H4 (cell line): ENCODE measurements around the gene HNRNPA0. TPM values are rescaled to one million over a fixed set of nuclear protein-coding genes. Genes with fewer than 3 reads are reported as not detected.

Experiments used
- DNase-seq: peaks from one replicate; pipeline ENCODE4 v3.0.0-alpha.2; 2015; ENCODE audit warnings: low spot score
- total RNA-seq: library from RNA; depleted of rRNA; stranded (reverse); fragments of >200 nt; shearing (Covaris generic); gene quantifications from 2 replicates; pipeline ENCODE4 v1.2.3, GENCODE V29; 2014

HNRNPA0 gene
- total RNA-seq, 1 experiment from 2014 or later = 10.7 TPM

DNA sequence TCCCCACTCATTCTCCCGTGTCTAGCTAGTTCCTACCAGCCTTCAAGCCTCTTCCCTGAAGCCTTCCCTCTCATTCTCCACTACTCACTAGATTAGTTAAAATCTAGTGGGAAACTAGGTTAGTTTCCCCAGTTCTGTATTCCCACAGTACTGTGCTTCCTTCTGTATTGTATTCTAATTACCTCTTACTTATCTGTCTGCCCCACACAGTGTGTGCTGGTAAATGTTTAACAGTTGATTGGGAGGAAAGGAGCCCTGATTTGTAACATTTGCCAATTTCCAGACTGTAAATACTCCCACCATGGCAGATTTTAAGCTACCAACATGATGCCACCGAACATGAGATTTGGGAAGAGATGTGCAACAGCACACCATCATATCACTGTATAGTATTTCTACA lies 26.5 kb downstream of the HNRNPA0 start:
- DNase-seq = no peak

DNA sequence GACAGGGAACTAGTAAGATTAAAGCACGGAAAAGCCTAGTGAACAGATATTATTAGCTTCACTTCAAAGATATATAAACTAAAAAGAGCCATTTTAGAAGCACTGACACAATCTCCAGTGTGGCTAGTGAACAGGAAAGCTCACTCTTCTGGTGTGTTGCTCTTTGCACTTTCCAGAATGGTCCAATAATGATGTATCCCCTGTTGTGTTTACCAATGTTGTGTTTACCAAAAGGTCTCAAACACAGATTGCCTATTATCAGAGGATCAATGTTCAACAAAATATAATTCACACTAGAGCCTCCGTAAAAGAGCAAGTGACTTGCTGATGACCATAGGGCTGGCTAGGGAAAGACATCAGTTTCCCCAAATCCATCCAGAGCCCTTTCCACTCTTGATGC lies 29.9 kb downstream of the HNRNPA0 start:
- no peak for DNase-seq

DNA sequence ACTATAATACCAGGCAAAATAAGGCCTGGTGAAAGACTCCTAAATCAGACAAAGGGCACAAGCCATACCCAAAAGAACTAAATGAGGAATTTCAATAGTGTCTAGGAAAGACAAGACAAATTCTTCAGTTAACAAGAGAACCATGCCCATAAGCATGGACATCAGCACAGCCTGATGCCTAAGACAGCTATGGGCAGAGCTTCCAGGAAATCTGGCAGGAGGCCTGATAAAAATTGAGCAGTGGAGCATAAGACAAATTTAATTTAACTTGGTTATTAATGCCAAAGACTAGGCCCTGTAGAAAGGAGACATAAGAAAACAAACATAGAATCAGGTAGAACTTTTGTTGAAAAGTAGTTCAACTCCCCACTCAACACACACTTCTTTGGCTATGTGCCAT lies 35.6 kb downstream of the HNRNPA0 start:
- DNase-seq = no peak

DNA sequence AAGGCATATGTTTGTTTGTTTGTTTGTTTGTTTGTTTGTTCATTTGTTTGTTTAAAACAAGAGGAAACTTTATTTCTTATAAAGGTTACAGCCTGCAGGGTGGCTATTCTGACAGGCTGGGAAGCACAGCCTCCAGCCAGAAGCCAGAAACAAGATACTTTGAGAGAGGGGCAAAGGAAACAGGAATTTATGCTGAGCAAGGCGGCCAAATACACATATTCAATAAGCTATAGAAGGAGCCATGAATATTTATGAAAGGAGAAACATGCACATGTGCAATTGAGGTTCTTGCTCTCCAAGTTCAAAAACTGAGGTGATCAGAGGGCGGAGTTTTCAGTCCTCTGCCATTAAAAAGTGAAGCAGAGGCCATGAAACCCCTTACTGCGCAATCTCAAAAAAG lies 37.8 kb downstream of the HNRNPA0 start:
- no peak for DNase-seq

DNA sequence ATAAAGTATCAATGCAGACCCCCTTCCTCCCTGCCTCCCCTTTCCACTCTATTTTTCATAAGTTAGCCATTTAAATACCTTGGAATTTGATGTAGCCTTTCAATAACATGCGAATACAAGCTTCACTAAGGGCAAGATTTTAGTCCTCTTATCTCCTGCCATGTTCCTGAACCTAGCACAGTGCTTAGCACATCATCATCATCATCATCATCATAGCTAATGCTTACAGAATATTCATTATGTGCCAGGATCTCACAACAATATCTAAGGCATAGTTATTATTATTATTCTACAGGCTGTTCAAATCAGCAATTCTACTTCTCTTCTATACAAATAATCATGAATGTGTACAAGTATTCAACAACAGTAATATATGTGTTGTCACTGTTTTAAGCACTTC lies 38.7 kb downstream of the HNRNPA0 start:
- DNase-seq = no peak

DNA sequence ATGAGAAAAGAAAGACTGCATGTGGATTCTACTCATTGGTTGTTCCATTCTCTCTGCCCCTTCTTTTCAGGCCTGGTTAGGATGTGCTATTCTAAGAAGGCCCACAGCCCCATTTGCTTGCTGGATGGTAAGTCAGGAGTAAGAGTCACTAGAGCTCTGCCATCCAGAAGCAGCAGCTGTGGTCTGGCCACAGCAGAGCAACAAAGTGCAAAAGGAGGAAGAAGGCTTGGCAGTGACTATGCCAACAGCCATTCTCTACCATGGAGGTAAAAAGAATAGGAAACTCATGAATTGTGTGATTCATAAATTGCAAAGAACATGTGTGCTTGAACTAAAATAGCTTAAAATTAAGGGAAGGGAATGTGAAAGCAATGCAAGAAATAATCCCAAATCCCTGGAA lies 39.2 kb downstream of the HNRNPA0 start:
- DNase-seq = no peak

DNA sequence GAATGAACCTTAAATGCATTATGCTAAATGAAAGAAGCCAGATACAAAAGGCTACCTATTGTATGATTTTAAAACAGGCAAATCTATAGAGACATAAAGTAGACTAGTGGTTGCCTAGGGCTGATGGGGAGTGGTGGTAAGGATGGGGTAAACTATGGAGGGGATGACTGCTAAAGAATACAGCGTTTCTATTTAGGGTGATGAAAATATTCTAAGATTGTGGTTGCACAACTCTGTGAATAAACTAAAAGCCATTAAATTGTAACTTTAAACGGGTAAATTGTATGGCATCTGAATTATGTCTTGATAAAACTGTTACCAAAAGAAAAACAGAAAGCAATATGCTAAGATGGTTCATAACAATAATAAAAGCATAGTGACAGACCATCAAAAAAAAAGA lies 39.7 kb downstream of the HNRNPA0 start:
- no peak for DNase-seq

DNA sequence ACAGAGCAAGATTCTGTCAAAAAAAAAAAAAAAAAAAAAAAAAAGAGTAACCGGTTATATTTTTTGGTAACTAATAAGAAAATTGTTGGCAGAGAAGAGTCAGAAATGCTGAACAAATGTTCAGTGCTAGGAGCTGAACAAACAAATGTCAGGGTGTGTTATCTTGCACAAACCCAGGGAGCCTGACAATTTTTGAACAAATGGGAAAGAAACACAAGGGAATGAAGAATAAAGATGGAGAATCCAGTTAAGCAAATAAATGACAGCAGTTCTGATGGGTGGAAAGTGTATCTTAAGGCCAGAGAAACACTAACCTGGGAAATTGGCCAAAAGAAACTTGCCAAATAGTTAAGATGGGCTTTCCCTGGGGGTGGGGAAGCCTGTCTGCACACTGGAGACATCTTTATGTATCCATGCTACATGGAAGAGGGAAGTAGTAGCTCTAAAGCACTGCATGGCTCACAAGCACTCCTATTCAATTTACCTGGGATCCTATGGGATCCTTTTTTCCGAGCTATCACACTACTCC lies 42.0 kb downstream of the HNRNPA0 start:
- no peak for DNase-seq

DNA sequence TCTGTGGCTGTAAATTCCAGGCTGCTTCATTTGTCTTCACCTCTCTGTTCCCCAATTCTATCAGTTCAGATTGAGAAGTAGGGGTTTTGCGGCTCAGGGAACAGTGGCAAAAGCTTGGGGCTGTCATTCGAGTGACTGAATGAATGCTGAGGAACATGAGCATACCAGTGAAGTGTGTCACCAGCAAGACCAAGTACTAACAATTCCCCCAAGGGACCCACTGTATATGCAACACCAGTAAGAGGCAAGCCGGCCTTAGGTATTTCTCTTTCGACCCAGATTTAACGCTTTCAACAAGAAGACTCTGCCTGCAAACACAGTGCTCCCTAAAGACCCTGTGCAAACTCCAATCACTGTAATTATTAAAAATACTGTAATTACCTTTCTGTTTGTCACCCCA lies 44.1 kb downstream of the HNRNPA0 start:
- DNase-seq = no peak

DNA sequence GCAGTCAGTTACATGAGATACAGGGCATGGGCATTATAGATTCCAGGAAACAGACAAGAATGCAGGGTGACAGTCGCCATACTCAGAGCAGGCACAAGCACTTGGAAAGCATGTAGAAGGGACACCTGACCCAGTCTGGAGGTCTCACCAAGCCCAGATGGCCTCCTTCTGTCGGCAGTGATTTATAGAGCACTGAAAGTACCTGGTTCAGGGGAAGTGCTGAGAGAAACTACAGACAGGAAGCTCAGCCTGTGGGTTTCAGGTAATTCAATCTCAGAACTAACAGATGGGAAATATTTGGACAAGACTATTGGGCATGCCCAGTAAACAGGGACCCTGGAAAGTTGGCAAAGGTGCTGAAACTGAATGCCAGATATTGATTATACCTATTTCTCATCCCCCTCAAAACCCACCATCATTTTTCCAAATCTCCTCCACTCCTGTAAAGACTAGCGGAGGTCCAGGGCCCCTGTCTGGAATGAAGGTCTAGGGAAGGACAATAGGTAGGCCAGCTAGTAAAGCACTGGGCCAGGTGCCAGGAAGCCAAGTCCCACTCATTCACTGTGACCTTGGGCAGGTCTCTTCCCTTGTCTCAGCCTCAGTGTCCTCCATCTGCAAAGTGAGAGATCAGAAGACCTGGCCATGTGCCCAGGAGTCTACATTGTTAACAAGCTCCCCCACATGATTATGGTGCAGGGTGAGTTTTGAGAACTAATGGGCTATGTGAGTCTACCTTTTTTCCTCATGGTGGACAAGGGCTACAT lies 45.2 kb downstream of the HNRNPA0 start:
- no peak for DNase-seq

DNA sequence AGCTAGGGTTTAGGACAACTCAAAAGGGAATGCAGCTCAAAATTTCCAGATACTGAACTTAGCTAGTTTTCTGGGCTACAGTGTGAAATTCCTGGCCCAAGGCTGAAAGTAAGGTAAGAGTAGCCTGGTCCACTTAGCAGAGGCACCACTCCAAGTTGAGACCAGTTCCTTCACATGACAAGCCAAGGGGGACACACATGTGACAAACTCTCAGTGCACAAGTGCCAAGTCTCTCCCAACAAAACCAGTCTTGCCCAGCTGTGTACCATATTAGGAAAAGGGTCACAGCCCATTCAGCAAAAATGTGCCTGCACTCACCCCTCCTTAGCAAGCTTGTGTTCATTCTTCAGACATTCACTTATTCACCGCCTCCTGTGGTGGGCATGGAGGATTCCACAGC lies 46.1 kb downstream of the HNRNPA0 start:
- no peak for DNase-seq

DNA sequence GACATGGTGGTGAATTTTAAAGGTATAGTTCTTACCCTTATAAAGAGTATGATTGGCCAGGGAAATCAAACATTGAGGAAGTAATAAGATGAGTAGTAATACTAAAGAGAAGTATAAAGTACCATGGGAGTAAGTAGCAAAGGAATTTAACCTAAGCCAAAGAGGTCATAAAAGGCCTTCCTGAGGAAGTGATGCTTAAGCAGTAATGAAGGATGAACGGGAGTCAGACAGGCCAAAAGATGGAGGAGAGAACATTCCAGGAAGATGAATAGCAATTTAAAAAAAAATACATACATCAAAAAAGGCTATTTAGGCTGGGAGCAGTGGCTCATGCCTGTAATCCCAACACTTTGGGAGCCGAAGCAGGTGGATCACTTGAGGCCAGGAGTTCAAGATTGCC lies 47.3 kb downstream of the HNRNPA0 start:
- DNase-seq = no peak

DNA sequence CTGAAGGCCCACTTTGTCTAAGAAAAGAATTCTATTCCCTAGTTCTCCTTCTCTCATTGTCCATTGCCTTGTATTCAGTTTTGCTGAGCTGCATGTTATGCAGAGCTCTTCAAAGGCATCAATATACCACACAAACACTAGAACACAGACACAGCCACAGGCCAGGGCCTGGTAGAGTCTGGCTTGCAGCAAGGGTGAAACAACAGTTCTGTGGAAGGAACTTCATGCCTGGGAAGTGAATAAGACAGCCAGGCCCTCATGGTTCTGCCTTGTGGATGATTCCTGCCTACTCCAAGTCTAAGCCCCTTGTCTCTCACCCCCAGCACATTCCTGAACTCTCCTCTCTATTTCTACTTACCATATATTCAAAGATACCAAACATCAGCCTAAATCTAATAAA lies 49.1 kb downstream of the HNRNPA0 start:
- no peak for DNase-seq

DNA sequence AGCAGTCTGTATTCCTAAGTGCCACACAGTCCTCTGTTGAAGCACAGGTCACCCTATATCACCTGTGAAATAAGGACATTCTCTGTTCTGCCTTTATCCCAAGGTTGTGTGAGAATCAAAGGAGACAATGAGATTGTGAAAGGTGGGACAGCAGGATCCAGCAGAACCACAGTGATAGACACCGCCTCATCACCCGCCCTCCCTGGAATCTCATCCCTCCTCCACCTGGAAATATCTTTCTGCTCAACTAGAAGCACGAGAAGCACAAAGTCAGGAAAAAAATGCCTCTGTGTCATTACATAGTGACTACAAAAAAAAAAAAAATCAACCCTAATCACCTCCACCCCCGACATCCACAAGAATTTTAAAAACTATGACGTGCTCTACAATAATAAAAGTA lies 50.6 kb downstream of the HNRNPA0 start:
- no peak for DNase-seq

DNA sequence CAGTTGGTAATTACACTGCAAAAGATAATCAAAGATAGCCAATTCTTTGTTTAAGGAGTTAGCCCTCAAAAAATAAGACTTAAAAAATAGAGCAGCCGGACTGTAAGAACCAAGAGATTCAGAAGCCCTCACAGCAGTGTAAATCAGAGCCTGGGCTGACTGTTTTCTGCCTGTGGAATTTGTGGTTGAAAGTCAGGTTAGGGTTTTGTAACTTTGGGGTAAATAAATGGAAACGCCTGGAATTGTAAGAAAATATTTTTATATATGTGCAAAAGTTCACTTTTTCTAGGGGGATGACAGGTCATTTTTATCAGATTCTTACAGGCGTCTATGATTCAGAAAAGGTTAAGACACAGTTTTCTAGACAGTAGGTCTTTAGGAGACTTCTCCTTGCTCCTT lies 53.9 kb downstream of the HNRNPA0 start:
- no peak for DNase-seq

DNA sequence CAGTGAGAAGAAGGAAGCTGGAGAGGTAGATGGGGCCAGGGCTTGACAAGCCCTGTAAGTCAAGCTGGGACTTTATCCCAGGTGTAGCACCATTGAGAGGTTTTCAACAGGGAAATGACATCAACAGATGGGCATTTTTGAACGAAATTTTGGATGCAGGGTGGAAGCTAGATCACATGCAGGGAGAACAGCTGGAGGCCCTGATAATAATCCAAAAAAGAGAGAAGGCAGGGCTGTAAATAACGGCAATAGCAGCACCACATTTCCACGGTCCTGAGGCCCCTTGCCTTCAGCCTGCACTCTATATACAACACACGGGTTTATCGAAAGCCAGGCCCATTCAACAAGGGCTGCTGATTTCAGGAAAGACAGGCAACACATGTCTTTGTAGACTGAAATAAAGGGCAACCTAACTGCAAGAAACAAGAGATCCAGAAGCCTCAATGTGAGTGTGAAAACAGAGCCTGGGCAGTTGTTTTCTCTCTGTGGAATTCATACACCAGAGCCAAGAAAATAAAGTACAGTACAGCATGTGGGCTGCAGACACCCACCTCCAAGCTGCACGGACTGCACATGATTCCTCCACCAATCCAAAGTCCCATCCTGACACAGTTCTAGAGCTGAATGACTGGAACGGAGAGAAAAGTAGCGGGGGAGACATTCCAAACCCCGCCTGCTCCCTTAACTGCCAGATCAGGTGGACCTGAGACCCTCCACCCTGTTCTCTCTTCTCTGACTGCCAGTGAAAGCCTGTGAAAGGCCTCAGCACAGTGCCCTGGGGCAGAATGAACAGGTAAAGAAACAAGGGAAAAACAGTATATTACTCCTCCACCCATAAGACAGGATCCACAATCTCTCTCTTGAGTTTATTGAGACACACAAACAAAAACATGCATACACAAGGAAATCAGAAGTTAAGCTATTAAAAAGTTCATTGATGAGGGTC lies 54.6 kb downstream of the HNRNPA0 start:
- DNase-seq = no peak

DNA sequence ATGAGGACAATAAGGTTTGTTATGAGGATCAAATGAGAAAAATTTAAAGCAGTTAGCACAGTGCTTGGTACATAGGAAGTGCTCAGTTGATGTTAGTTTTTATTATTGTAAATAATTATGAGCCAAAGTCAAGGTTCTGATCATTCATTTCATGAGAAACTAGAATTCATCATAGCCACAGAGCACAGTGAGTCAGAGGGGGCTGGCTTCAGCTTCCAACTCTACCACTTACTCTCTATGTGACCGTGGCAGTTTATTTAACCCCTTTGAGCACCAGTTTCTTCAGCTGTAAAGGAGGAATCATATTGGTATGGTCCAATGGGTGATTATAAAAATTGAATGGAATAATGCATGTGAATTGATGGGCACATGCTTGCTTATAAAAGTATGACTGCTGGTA lies 57.7 kb downstream of the HNRNPA0 start:
- DNase-seq = no peak

DNA sequence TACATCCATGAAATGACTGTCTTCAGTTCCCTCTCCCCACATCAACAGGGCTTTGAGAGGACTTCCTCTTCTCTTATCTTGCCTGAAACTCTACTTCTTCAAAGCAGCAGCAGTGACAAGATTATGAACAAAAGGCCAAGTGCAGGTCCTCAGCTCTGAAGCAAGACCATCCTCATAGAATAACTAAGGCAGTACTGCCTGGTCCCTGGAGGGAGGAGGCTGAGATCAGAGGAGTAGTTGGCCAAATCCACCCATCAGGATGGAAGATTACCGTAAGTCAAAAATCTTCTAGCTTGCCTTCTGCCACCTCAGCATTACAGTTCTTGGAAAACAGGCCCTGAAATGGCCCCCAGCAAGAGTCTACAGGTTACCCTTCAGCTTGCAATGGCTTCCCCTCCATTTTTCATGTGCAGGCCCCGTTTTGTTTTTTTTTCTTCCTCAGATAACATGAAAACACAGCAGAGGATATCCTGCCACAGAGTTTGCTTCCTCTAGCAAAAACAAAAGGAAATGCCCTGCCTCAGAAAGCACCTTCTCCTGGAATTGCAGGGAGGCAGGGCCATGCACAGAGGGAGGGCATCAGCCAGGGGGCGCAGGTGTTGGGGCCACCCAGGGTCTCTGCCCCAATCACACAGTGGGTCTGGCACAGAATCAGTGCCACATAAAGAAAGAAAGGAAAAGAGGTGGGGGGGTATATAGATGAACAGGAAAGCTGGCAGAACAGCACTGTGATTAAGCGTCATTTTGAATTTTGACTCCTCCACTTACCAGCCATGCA lies 58.3 kb downstream of the HNRNPA0 start:
- no peak for DNase-seq
